Endometrial microvascular endothelial cells (primary cell): ENCODE measurements around the gene CR1. TPM values are rescaled to one million over a fixed set of nuclear protein-coding genes. Genes with fewer than 3 reads are reported as not detected.
"Not testable (repeated sequence)": the region's sequence is repeated elsewhere in the genome, so short reads cannot be mapped to it uniquely, and the experiment has no call there.

ENCODE experiments used
- in situ Hi-C: cut with HindIII; loops from 2 replicates; pipeline ENCODE4 v1.10.0; 2017; ENCODE audit warnings: low sequenced_read_pairs, low pct_unique_long_range_greater_than_20kb; ENCODE audit errors: inconsistent ontology term
- total RNA-seq: library from RNA; depleted of rRNA; stranded (reverse); fragments of >200 nt; gene quantifications from one replicate; pipeline ENCODE4 v1.2.3, GENCODE V29; 2015; ENCODE audit errors: inconsistent ontology term

Gene CR1
- total RNA-seq, 1 donor from 2014 or later, result not detected

GRCh38 chr1:207573074-207573473 is 77.1 kb downstream of the CR1 start:
- in situ Hi-C loops, result not testable (repeated sequence)

- in situ Hi-C loops, result not testable (repeated sequence)
Measured at GRCh38 chr1:207575381-207575780, 79.4 kb downstream of the CR1 start.

GRCh38 chr1:207578796-207579435 is 83.0 kb downstream of the CR1 start:
- in situ Hi-C loops, result no loop called here

GRCh38 chr1:207579436-207579799 is 83.5 kb downstream of the CR1 start:
- in situ Hi-C loops, result no loop called here

GRCh38 chr1:207581496-207582153 is 85.7 kb downstream of the CR1 start:
- in situ Hi-C loops, result no loop called here

GRCh38 chr1:207589506-207589905 is 93.5 kb downstream of the CR1 start:
- in situ Hi-C loops, result not testable (repeated sequence)

- in situ Hi-C loops, result not testable (repeated sequence)
Measured at GRCh38 chr1:207591205-207591604, 95.2 kb downstream of the CR1 start.

- in situ Hi-C loops, result not testable (repeated sequence)
Measured at GRCh38 chr1:207594095-207594494, 98.1 kb downstream of the CR1 start.

GRCh38 chr1:207603777-207604176 is 107.8 kb downstream of the CR1 start:
- in situ Hi-C loops, result no loop called here

GRCh38 chr1:207605444-207606361 is 109.7 kb downstream of the CR1 start:
- in situ Hi-C loops, result no loop called here

GRCh38 chr1:207606362-207606755 is 110.4 kb downstream of the CR1 start:
- in situ Hi-C loops, result no loop called here

- in situ Hi-C loops, result no loop called here
Measured at GRCh38 chr1:207612762-207613161, 116.8 kb downstream of the CR1 start.

- in situ Hi-C loops, result no loop called here
Measured at GRCh38 chr1:207619871-207620542, 124.0 kb downstream of the CR1 start.

- in situ Hi-C loops, result no loop called here
Measured at GRCh38 chr1:207620543-207620893, 124.6 kb downstream of the CR1 start.

GRCh38 chr1:207625504-207626071 is 129.6 kb downstream of the CR1 start:
- in situ Hi-C loops, result not testable (repeated sequence)

GRCh38 chr1:207626972-207627337 is 131.0 kb downstream of the CR1 start:
- in situ Hi-C loops, result no loop called here

- in situ Hi-C loops, result no loop called here
Measured at GRCh38 chr1:207627496-207627895, 131.5 kb downstream of the CR1 start.

GRCh38 chr1:207628776-207629175 is 132.8 kb downstream of the CR1 start:
- in situ Hi-C loops, result no loop called here

- in situ Hi-C loops, result no loop called here
Measured at GRCh38 chr1:207631137-207631536, 135.2 kb downstream of the CR1 start.
